HepG2 (cell line): Measurements from ENCODE around the gene GAL3ST1. TPM values are rescaled to one million over a fixed set of nuclear protein-coding genes. Genes with fewer than 3 reads are reported as not detected.
A peak's percentile ranks its signal among the peaks of the same experiment; 100 is the strongest.

ENCODE experiments used
- ATAC-seq: fragments of 200-7000 bp; cut with Tn5 transposase; 3 replicates; pipeline ENCODE4 v1.9.1; 2020; ENCODE audit warnings: mild to moderate bottlenecking, moderate library complexity
- BruUV-seq: library from RNA; stranded (reverse); fragments of 400-500 nt; replicated peaks from 2 replicates; lab custom pipeline; 2021; lab: Mats Ljungman, UMichigan
- CTCF ChIA-PET: fragments of 300-600 bp; formaldehyde crosslinking; extraction: SDS; loops from one replicate; lab custom pipeline; 2021; ENCODE audit warnings: low total read pairs, inconsistent platforms, low intra/inter-chr PET ratio; lab: Yijun Ruan, JAX
- POLR2A ChIA-PET: fragments of 350-600 bp; sonication (Branson Sonifier 250); formaldehyde crosslinking; loops from one replicate; lab custom pipeline; 2020; ENCODE audit warnings: antibody characterized with exemption, inconsistent platforms; lab: Yijun Ruan, JAX
- DNase-seq: peaks from one replicate; pipeline ENCODE4 v3.0.0-alpha.2; 2015; ENCODE audit warnings: low spot score
- FAIRE-seq: peaks from 3 replicates; lab custom pipeline; 2011; peaks lifted over from hg19 to GRCh38; lab: Jason Lieb, UNC
- H2AFZ ChIP-seq: one replicate; pipeline ENCODE4 v1.6.1; 2011; ENCODE audit warnings: low read length, inconsistent platforms
- H3K27ac ChIP-seq: fragments of 300-600 bp; 3 replicates; pipeline ENCODE4 v1.8.0; 2011; ENCODE audit warnings: mixed run types, mild to moderate bottlenecking, mixed read lengths, low read length, inconsistent platforms; ENCODE audit not compliant: insufficient read depth; ENCODE audit errors: extremely low read length
- H3K27me3 ChIP-seq, 2 experiments: fragments of 200-600 bp in 1 of 2; 2 replicates in 1 of 2; 3 replicates in 1 of 2; pipeline versions ENCODE4 v1.6.0 to v1.8.0; 2011; ENCODE audit warnings: low read length in 2 of 2, mild to moderate bottlenecking in 2 of 2, moderate library complexity in 2 of 2, inconsistent platforms in 1 of 2; ENCODE audit not compliant: insufficient read depth in 2 of 2, control insufficient read depth in 1 of 2
- H3K36me3 ChIP-seq, 2 experiments: fragments of 200-600 bp in 1 of 2; replicated peaks in 1 of 2; 2 replicates in 1 of 2; 3 replicates in 1 of 2; pipeline versions ENCODE4 v1.5.1 to v1.8.0; 2011; ENCODE audit warnings: low read length in 2 of 2, inconsistent platforms in 1 of 2; ENCODE audit not compliant: insufficient read depth in 2 of 2, control insufficient read depth in 1 of 2
- H3K4me1 ChIP-seq: 2 replicates; pipeline ENCODE4 v1.5.1; 2012; ENCODE audit warnings: low read length, inconsistent platforms; ENCODE audit not compliant: insufficient read depth
- H3K4me2 ChIP-seq: 2 replicates; pipeline ENCODE4 v1.6.0; 2011; ENCODE audit warnings: low read depth, low read length, inconsistent platforms
- H3K4me3 ChIP-seq, 3 experiments: fragments of 200-600 bp in 1 of 3; sonication (generic), shearing (Covaris generic) in 1 of 3; replicated peaks in 1 of 3; 2 replicates each; pipeline ENCODE4 v1.5.1; 2011 to 2016; ENCODE audit warnings: low read length in 3 of 3, inconsistent platforms in 2 of 3, low read depth in 2 of 3, mild to moderate bottlenecking in 2 of 3, control low read depth in 1 of 3, mixed read lengths in 1 of 3; ENCODE audit not compliant: insufficient read depth in 1 of 3
- H3K79me2 ChIP-seq: one replicate; pipeline ENCODE4 v1.6.1; 2011; ENCODE audit warnings: low read length, inconsistent platforms; ENCODE audit not compliant: insufficient read depth
- H3K9ac ChIP-seq: 2 replicates; pipeline ENCODE4 v1.6.0; 2011; ENCODE audit warnings: mild to moderate bottlenecking, low read depth, low read length, inconsistent platforms; ENCODE audit not compliant: insufficient read depth
- H3K9me3 ChIP-seq: 2 replicates; pipeline ENCODE4 v1.5.1; 2012; ENCODE audit warnings: mild to moderate bottlenecking, low read length
- H4K20me1 ChIP-seq: 2 replicates; pipeline ENCODE4 v1.6.0; 2011; ENCODE audit warnings: inconsistent platforms, mild to moderate bottlenecking, low read length, moderate library complexity; ENCODE audit not compliant: insufficient read depth
- AGO2 ChIP-seq: fragments of 200-400 bp; formaldehyde crosslinking; optimal IDR thresholded peaks from 2 replicates; pipeline ENCODE3; 2017; ENCODE audit warnings: mild to moderate bottlenecking, low read depth, low read length, moderate library complexity
- FOXP1 ChIP-seq, 2 experiments: fragments of 450-650 bp in 1 of 2; IDR thresholded peaks; 2 replicates each; pipeline ENCODE4 v1.6.1; 2017 to 2018; ENCODE audit warnings: antibody characterized with exemption in 1 of 2
- IRF2 ChIP-seq: IDR thresholded peaks from 2 replicates; pipeline ENCODE4 v1.6.1; 2018; ENCODE audit warnings: missing genetic modification reagents, missing compliant biosample characterization
- MAFF ChIP-seq: IDR thresholded peaks from 2 replicates; pipeline ENCODE4 v1.6.1; 2011; ENCODE audit warnings: low read depth, low read length, improper control_type of control experiment
- NONO ChIP-seq, 2 experiments: fragments of 450-650 bp in 1 of 2; sonication (generic) in 1 of 2; formaldehyde crosslinking in 1 of 2; IDR thresholded peaks in 1 of 2; conservative IDR thresholded peaks in 1 of 2; 2 replicates each; pipeline versions ENCODE4 v1.6.1 to v1.8.0; 2017 to 2022; ENCODE audit warnings: mild to moderate bottlenecking in 1 of 2, missing genetic modification reagents in 1 of 2, moderate library complexity in 1 of 2
- PAX8 ChIP-seq: sonication (generic); formaldehyde crosslinking; IDR thresholded peaks from 2 replicates; pipeline ENCODE4 v1.8.0; 2022; ENCODE audit warnings: mild to moderate bottlenecking, missing genetic modification reagents, borderline replicate concordance
- RELA ChIP-seq: sonication (generic); formaldehyde crosslinking; IDR thresholded peaks from 2 replicates; pipeline ENCODE4 v1.4.0; 2020; ENCODE audit warnings: missing genetic modification reagents
- SP5 ChIP-seq: IDR thresholded peaks from 2 replicates; pipeline ENCODE4 v1.6.1; 2016; ENCODE audit warnings: low read depth, borderline replicate concordance
- TAF15 ChIP-seq: fragments of 200-400 bp; formaldehyde crosslinking; IDR thresholded peaks from one replicate; pipeline ENCODE4 v1.6.1; 2018; ENCODE audit warnings: mild to moderate bottlenecking, low read depth, low read length; ENCODE audit not compliant: poor library complexity, severe bottlenecking
- TARDBP ChIP-seq: sonication (generic); formaldehyde crosslinking; IDR thresholded peaks from 2 replicates; pipeline ENCODE4 v1.8.0; 2022; ENCODE audit warnings: mild to moderate bottlenecking, missing genetic modification reagents
- ZBTB21 ChIP-seq: sonication (generic); formaldehyde crosslinking; IDR thresholded peaks from 2 replicates; pipeline ENCODE4 v1.4.0; 2020; ENCODE audit warnings: missing genetic modification reagents
- ZNF24 ChIP-seq: fragments of 450-650 bp; IDR thresholded peaks from 2 replicates; pipeline ENCODE4 v1.6.1; 2017; ENCODE audit warnings: antibody characterized with exemption, mild to moderate bottlenecking
- ZNF569 ChIP-seq: sonication (generic); formaldehyde crosslinking; IDR thresholded peaks from 2 replicates; pipeline ENCODE4 v1.5.0; 2020; ENCODE audit warnings: mild to moderate bottlenecking, missing genetic modification reagents, moderate library complexity, borderline replicate concordance
- ZNF615 ChIP-seq: sonication (generic); formaldehyde crosslinking; IDR thresholded peaks from 2 replicates; pipeline ENCODE4 v1.5.0; 2020; ENCODE audit warnings: mild to moderate bottlenecking, missing genetic modification reagents, borderline replicate concordance
- ZSCAN12 ChIP-seq: sonication (generic); formaldehyde crosslinking; IDR thresholded peaks from 2 replicates; pipeline ENCODE4 v1.9.0; 2021; ENCODE audit warnings: mild to moderate bottlenecking, missing genetic modification reagents
- WGBS: methylation state at CpG from one replicate; pipeline ENCODE4 v1.1.6; 2017; ENCODE audit warnings: low lambda C conversion rate; 5-methylcytosine and 5-hydroxymethylcytosine counted together
- in situ Hi-C: cut with HindIII; loops from 2 replicates; pipeline ENCODE4 v1.10.0; 2017; ENCODE audit warnings: low pct_unique_long_range_greater_than_20kb; ENCODE audit not compliant: extremely low pct_ligation_motif_present
- intact Hi-C: fragments of 100-400 bp; cut with micrococcal nuclease; formaldehyde crosslinking; loops from one replicate; pipeline ENCODE4 v1.10.0; 2022; ENCODE audit not compliant: unreplicated experiment
- polyA plus RNA-seq, 8 experiments: library from polyadenylated mRNA; depleted of rRNA in 3 of 8; stranded (reverse) in 7 of 8; unstranded in 1 of 8; fragments of >200 nt; fragmentation: Illumina TruSeq in 4 of 8; extraction: Trizol in 4 of 8; gene quantifications; 2 replicates each; pipeline versions ENCODE4 v1.2.1 to v1.2.3, GENCODE V29; 2011 to 2016; ENCODE audit warnings: low read depth in 4 of 8, missing spikeins in 1 of 8, mixed read lengths in 1 of 8; ENCODE audit not compliant: insufficient read depth in 1 of 8
- total RNA-seq, 5 experiments: library from RNA; depleted of rRNA; stranded (reverse); fragments of >200 nt; fragmentation: Illumina TruSeq; extraction: Trizol; gene quantifications; 2 replicates each; pipeline ENCODE4 v1.2.3, GENCODE V29; 2016; ENCODE audit warnings: low read depth in 1 of 5

Gene GAL3ST1
- total and polyA plus RNA-seq, 2 of the 13 experiments (the other 11 are each of a cell fraction or from before 2014, with no cell fraction given) = 4.4 to 14.7 TPM

DNA sequence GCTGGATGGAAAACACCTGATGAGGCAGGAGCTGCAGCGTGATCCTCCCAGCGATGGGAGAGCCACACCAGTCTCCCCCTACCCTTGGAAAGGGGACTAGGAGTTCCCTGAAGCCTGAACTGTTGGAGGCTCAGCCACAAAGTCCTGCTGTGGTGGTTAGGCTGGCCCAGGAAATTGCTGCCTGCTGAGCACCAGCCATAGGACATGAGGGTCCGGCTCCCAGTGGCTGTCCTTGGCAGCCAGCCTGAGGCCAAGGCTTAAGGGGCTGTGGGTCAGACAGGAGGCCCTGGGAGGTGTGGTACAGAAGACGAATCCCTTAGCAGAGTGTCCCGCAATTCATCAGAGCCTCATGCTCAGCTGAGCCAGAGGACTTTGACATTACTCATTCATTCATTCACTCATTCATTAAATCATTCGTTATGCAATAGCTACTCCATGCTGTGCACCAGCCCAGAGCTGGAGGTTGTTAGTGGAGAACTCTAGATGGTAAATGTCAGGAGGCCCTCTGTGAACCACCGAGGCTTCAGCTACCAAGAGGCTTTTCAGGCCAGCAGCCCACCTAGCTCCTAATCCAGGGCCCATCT, 54.5 kb downstream of the GAL3ST1 start:
- DNase-seq (no peak), ATAC-seq (no peak)
- CTCF ChIA-PET = no interaction called here
- no peak overlapping the region for H3K4me2 ChIP-seq
- peak; percentile 58; the same call in 1 of the 2 replicates for TF ChIP-seq ZNF24
- no peak for TF ChIP-seq FOXP1 (IDR thresholded peaks at IDR 0.05)
- no peak for TF ChIP-seq FOXP1 (CRISPR knock-in tag; IDR thresholded peaks at IDR 0.05)
- TF ChIP-seq, all 625 proteins: peak for 1
- H3K9me3 ChIP-seq = no peaks in the 10 kb centered on the region
- no peaks in the 10 kb centered on the region for H4K20me1 ChIP-seq
- intact Hi-C loops (no loop called here), in situ Hi-C loops (no loop called here)
- 70% methylated on average over 5 of the region's 7 CpGs for whole genome bisulfite sequencing
- POLR2A ChIA-PET = no interaction called here
- peaks cover 19% of the 10 kb centered on the region for H3K4me1 ChIP-seq
- no peaks in the 10 kb centered on the region for H3K36me3 ChIP-seq
- H2AFZ ChIP-seq = no peak overlapping the region
- H3K9ac ChIP-seq = no peak overlapping the region
- no peak overlapping the region for H3K27ac ChIP-seq
- no peak for FAIRE-seq
- no TSS peak for BruUV-seq
- H3K4me3 ChIP-seq = no peak overlapping the region
- H3K79me2 ChIP-seq = no peaks in the 10 kb centered on the region
- 0 out of 5 replicates have a peak, but pooled peaks cover 0 to 4% of the 10 kb centered on the region in 2 experiments for H3K27me3 ChIP-seq

DNA sequence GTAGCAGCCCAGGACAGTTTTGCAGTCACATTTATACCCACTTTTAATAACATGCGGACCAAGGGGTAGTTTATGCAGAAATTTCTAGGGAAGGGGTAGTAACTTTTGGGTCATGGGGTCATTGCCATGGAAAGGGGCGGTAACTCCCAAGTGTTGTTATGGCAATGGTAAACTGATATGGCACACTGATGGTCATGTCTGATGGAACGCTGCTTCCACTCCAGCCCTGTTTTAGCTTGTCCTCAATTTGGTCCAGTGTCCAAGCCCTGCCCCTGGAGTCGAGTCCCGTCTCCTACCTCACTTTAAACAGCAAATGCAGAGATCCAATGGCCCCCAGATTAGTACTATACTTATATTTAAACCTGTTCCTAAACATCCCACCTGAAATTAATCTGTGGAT, 57.7 kb downstream of the GAL3ST1 start:
- no TSS peak for BruUV-seq
- Histone ChIP-seq H3K4me2 (peak overlapping the region; percentile 33; the same call in 1 of the 2 replicates), H2AFZ (no peak overlapping the region), H3K4me3 (no peak overlapping the region), H3K27ac (no peak overlapping the region), H4K20me1 (no peaks in the 10 kb centered on the region), H3K36me3 (no peaks in the 10 kb centered on the region), H3K9ac (no peak overlapping the region), H3K4me1 (peaks cover 31% of the 10 kb centered on the region), H3K9me3 (no peaks in the 10 kb centered on the region), H3K27me3 (0 out of 5 replicates have a peak, but pooled peaks cover 1 to 4% of the 10 kb centered on the region in 2 experiments), H3K79me2 (no peaks in the 10 kb centered on the region)
- WGBS = 62% methylated on average over 5 of the region's 5 CpGs
- POLR2A ChIA-PET = no interaction called here
- intact Hi-C loops (no loop called here), in situ Hi-C loops (no loop called here)
- FAIRE-seq (no peak), DNase-seq (no peak), ATAC-seq (no peak)
- CTCF ChIA-PET = no interaction called here
- TF ChIP-seq ZNF615 (no peak), RELA (CRISPR knock-in tag) (no peak), NONO (IDR thresholded peaks at IDR 0.05) (no peak), NONO (CRISPR knock-in tag; conservative IDR thresholded peaks at IDR 0.05) (no peak), MAFF (no peak), IRF2 (CRISPR knock-in tag) (no peak), AGO2 (no peak), ZBTB21 (CRISPR knock-in tag) (no peak), TAF15 (no peak), TARDBP (CRISPR knock-in tag) (no peak), PAX8 (CRISPR knock-in tag) (no peak), SP5 (CRISPR knock-in tag) (no peak), ZNF569 (CRISPR knock-in tag) (no peak), ZSCAN12 (CRISPR knock-in tag) (no peak)
